ENCODE measurements around the gene RBMS1.
"Not testable (repeated sequence)": the region's sequence is repeated elsewhere in the genome, so short reads cannot be mapped to it uniquely, and the experiment has no call there.

Gene RBMS1

DNA sequence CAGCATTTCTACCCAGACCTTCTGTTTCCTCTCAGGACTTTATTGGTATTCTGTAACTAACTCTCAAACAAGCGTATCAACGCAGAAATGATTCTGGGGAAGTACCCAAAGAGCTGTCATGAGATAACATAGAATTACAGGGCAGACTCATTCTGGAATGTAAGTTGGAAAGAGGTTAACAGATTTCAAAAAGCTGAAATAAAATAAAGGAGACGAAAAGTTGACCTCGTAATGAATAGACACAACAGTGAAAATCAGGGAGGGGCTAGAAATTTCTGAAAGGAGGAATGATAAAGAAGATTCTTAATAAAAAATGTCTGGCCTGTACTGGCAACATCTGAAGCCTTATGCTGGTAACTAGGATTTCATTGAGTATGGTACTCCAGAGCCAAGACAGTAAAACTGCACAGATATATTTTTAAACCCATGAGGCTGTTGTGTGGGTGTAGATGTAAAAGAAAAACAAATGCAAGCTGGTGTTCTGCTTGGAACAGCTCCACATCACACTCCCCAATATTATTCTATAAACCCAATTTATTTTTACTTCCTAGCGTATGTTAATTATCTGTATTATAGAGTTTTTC lies 23.9 kb downstream of the RBMS1 start:
- no peak for DNase-seq (ENCODE audit: low read depth)

DNA sequence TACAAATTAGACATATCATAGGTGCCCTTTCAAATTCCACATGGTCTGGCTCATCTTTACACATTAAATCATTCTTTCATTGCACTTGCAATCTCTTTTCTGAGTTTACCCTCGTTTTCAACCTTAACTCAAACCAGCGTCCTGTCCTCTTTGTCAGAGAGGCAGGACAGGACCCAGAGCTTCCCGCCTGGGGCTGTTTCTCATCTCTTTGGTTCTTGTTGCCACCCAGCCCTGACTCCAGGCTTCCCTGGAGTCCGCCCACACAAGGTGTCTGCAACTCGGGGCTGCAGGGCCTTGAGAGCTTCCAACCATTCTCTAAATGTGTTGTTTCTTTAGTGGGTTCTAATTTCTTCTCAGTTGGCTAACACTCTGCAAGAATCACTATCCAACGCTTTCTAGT lies 24.4 kb downstream of the RBMS1 start:
- DNase-seq (ENCODE audit: low read depth): no peak

DNA sequence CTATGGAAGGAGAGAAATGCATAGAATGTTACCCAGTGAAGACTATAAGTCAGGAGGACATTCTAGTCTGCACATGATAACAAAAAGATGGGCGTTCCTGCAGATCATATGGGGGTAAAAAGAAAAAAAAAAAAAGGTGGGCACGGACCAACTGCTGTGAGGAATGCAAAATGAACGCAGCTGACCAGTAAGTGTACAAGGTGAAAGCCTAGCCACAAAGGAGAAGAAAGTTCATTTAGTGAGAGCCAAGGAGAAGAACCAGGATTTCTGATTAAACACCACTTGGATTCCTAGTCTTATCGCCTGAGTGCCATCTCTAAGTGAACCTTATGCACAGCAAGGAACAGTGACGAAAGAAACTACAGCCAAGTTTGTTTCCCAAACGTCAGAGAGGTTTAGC lies 26.5 kb downstream of the RBMS1 start:
- DNase-seq (ENCODE audit: low read depth): no peak

DNA sequence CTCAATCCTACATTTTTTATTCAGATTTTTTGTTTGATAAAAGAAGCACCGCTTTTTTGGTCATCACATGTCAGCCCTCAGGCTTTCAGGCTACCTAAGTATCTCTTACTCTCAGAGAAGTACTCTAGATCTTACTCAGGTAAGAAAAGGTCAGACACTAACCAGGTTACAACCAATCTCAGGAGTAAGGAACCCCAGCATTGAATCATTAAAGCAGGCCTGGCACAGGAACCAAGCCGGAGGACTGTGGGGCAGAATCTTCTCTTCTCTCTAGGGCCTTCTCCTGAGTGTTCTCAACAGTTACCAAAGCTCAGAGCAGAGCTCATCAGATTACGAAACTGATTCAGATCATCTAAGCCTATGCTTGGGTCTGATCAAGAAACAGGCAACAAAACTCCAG lies 28.2 kb downstream of the RBMS1 start:
- no peak for DNase-seq (ENCODE audit: low read depth)

- no peak for DNase-seq (ENCODE audit: low read depth)
Measured at GRCh38 chr2:160465002-160465401, 28.6 kb downstream of the RBMS1 start.

- no peak for DNase-seq (ENCODE audit: low read depth)
Measured at GRCh38 chr2:160464017-160464416, 29.6 kb downstream of the RBMS1 start.

GRCh38 chr2:160463245-160463644 lies 30.4 kb downstream of the RBMS1 start:
- no peak for DNase-seq (ENCODE audit: low read depth)

- no peak for DNase-seq (ENCODE audit: low read depth)
Measured at GRCh38 chr2:160460333-160460731, 33.3 kb downstream of the RBMS1 start.

GRCh38 chr2:160459538-160460332 lies 33.9 kb downstream of the RBMS1 start:
- DNase-seq (ENCODE audit: low read depth): no peak

- no peak for DNase-seq (ENCODE audit: low read depth)
Measured at GRCh38 chr2:160458718-160459453, 34.7 kb downstream of the RBMS1 start.

- DNase-seq (ENCODE audit: low read depth): no peak
Measured at GRCh38 chr2:160457588-160457987, 36.0 kb downstream of the RBMS1 start.

DNA sequence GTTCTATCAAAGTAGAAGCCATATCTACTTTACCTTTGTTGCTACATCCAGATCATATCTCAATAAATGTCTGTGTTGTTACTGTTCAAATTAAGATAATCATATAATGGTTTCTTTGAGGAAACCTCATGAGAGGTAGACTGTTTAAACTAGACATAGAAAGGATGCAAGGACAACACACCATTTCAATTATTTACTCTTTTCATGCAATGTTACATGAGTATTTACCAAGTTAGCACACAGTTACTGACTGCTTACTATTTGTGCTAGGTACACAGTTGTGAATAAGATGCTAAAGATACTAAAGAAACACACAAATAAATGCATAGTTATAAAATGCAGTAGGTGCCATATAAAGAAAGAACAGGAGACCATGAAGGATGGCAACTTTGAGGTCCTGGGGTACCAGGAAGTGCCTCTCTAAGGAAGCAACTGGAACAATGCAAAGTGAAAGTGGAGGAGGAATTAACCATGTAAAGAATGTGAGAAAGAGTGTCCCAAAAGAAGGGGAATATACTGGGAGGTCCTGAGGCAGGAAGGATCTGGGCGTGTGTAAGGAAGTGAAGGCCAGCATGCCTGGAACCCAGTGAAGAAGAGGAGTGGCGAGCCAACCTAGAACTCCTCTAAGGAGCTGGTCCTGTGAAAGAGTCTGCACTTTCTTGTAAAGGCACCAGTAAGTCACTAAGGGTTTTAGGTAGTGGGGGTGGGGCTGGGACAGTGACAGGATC lies 39.4 kb downstream of the RBMS1 start:
- DNase-seq (ENCODE audit: low read depth): no peak

DNA sequence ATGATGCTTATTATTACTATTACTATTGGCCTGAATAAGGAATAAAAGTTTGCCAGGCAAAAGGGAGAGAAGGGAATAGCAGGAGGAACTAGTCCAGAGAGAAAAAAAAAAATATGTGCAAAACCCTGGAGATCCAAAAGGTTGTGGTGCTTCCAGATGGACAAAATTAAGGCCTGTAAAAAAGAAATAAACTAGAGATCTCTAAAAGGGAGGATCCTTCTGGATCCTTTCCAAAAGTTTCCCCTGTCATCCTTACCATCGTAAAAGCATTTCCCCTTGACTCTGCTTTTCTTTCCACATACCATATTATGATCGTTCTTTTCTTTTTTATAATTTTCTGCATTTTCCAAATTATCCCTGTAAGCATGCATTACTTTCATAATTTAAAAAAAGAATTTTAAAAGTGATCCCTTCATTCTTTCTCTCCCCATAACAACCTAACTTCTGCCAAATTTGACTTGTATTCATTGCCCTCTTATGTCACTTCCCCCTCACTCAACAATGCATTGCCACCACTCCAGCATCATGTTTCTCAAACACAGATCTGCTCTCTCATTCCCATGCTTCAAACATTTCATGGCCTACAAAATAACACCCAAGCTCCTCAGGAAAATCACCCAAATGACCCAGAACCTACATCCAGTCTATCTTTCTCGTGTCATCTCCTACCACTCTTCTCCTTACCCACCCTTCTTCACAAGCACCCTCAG lies 40.3 kb downstream of the RBMS1 start:
- DNase-seq (ENCODE audit: low read depth): no peak

GRCh38 chr2:160450486-160450885 lies 43.1 kb downstream of the RBMS1 start:
- no peak for DNase-seq (ENCODE audit: low read depth)

DNA sequence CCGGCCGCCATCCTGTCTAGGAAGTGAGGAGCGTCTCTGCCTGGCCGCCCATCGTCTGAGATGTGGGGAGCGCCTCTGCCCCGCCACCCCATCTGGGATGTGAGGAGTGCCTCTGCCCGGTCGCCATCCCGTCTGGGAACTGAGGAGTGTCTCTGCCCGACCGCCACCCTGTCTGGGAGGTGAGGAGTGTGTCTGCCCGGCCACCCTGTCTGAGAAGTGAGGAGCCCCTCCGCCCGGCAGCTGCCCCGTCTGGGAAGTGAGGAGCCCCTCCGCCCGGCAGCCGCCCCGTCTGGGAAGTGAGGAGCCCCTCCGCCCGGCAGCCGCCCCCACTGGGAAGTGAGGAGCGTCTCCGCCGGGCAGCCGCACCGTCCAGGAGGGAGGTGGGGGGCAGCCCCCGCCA lies 44.8 kb downstream of the RBMS1 start:
- not testable (repeated sequence) for DNase-seq (ENCODE audit: low read depth)

DNA sequence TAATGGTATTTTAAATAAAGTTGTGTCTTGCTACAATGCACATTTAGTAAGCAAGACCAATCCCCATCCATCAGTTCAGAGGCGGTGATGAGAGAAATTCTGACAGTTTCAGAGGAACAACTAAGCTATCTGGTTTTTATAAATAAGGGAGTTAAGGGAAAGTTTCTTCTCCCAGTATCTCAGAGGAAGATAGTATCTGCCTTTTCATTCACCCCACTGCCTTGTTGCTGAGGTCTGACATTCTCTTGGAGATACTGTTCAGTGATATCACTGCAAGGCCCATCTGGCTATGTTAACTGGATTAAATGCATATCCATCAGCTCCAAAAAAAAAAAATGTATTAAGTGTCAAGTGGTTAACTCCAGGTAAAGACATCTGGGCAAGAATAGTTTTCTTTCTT lies 47.9 kb downstream of the RBMS1 start:
- DNase-seq (ENCODE audit: low read depth): no peak

DNA sequence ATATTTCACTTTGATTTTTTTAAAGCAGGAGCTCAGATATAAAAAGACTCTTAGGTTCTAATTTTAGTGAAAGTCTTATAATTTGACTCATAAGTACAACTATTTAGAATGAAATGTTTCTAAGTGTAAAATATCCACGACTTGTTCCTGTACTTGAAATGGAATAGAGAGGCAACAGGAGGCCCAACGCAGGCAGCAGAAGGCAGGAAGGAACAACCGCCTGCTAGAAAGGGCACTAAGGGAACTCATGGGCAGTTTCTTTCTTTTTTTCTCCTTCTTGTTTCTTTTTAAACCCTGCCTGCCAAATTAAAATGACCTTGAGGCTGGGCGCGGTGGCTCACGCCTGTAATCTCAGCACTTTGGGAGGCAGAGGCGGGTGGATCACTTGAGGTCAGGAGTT lies 51.0 kb downstream of the RBMS1 start:
- DNase-seq (ENCODE audit: low read depth): no peak

DNA sequence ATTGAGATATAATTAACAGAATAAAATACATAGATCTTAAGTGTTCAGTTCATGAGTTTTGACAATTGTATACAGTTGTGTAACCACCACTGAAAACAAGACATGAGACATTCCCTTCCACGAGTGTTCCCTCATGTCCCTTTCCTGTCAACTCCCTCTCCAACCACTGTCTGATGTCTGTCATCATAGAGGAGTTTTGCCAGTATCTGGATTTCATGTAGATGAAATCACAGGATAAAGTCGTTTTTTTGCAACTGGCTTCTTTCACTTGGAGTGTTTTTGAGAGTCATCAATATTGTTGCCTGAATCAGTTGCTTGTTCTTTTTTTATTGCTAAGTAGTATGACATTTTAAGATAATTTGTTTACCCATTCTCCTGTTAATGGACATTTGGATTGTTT lies 52.7 kb downstream of the RBMS1 start:
- DNase-seq (ENCODE audit: low read depth): no peak

DNA sequence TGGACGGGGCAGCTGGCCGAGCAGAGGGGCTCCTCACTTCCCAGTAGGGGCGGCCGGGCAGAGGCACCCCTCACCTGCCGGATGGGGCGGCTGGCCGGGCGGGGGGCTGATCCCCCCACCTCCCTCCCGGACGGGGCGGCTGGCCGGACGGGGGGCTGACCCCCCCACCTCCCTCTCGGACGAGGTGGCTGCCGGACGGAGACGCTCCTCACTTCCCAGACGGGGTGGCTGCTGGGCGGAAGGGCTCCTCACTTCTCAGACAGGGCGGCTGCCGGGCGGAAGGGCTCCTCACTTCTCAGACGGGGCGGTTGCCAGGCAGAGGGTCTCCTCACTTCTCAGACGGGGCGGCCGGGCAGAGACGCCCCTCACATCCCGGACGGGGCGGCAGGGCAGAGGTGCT lies 54.6 kb downstream of the RBMS1 start:
- not testable (repeated sequence) for DNase-seq (ENCODE audit: low read depth)

DNA sequence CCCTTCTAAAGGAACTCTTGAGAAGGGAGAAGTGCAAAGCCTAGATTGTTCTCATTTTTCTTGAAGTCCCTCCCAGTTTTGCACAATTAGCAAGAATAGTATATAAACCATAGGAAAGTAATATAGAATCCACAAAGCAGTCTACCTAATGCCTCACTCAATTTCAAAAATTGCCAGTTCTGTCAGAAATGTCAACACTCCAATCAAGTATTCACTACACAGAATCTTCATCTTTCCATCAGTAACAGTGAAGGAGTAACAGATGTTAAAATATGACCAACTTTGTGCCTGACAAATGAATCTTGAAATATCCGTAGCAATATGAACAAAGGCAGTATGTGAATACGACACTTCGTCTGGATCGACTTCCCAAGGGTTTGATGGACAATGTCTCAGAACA lies 56.3 kb downstream of the RBMS1 start:
- no peak for DNase-seq (ENCODE audit: low read depth)

DNA sequence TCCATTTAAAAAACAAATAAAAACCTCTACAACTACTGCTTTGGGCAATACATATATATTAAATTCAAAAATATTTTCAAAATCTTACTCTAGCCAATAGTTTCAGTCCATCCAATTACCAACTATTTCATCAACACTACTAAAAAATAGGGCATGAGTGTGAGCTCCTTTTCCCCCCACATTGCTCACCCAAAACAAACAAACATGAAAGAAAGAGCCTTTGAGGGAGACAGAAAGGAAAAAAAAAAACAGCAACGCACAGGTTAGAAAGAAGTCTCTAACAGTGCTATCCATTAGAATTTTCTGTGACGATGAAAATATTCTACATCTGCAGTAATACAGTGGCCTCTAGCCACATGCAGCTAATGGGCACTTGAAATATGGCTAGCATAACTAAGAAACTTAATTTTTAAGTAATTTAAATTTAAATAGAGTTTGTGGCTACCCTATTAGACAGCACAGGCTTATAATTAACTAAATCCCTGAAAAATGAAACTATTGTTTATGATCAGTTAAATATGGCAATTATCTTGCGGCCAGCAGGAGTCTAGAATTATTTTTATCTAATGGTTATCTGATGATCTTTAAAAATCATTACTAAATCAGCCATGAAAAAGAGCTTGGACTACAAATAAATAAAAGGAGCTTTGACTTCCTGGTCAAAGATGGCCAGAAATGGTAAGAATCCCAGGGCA lies 59.2 kb downstream of the RBMS1 start:
- no peak for DNase-seq (ENCODE audit: low read depth)
